ENCODE data around the gene CENPB.

Gene CENPB

DNA sequence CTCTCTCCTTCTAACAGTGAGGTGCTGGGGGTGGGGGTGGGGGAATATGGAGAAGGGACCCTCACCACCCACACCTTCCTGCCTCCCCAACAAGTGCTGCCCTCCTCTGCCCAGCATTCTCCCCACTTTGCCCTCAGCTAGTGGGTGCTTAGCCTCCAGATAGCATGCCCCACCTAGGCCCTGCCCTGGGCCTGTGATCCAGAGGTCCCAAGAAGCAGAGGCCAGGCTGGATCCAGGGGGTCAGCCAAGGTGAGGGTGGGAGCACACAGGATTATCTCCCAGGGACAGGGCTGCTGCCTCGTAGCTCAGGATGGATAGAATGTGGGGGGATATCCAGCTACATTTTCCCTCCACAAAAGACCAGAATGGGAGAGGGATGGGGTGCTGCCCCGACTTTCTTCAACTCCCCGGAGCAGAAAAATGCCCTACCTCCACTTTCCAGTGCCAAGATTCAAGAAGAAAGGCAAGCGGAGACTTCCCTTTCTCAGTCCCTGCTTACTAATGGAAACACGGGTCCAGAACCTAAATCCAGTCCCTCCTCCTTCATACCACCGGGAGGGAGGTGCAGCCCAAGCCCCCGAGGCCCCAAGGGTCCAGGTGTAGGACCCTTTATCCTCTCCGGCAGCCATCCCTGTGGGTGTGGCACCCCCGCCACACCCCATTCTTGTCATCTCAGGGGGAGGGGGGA lies 20.0 kb downstream of the CENPB start:
- no peak for DNase-seq

DNA sequence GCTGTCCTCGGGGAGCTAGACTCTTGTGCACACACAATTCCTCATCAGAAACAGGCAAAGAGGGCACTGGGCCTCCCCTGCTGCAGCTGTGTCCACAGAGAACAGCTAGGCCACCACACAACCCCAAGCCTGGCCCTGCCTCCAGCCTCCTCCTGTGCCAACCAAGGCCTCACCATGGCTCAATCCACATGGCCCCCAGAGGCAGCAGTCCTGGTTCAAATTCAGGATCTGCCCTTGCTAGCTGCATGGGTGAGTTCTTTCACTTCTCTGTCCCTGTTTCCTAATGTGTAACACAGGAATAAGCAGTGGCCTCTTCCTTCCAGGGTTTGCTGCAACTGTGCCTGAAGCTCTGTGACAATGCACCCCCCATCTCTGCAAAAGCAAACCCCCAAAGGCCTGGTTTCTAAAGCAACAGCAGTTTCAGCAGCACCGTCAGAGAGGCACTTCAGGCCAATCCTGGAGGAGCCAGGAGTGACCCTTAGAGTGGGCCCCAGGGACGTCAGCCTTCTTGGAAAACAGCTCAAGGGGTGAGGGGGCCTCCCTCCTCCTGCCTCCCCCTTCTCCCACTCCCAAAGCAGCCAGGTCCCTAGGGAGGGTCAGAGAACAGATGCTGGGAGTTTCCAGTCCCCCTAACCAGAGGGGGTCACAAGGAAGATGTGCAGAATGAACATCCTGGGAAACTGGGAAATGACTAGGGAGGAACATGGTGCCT lies 21.2 kb downstream of the CENPB start:
- DNase-seq, result no peak

DNA sequence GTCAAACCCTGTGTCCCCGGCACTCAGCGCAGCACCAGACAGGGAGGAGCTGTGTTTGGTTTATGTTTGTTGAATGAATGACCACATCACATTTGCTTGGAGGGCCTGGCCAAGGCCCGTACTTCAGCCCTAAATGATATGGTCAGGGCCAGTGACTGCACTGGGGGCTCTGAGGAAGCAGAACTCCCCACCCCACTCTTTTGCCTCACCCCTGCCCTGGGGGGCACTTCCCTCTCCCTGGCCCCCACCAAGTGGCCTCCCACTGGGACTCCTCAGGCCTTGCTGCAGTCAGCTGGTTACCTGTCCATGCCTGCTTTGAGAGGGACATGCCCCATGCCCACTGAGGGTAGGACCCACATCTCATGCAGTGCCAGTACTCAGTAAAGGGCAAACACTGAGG lies 21.9 kb downstream of the CENPB start:
- DNase-seq, result no peak

- DNase-seq, result no peak
Measured at GRCh38 chr20:3763671-3764601, 22.6 kb downstream of the CENPB start.

GRCh38 chr20:3760655-3761348 lies 25.7 kb downstream of the CENPB start:
- no peak for DNase-seq

DNA sequence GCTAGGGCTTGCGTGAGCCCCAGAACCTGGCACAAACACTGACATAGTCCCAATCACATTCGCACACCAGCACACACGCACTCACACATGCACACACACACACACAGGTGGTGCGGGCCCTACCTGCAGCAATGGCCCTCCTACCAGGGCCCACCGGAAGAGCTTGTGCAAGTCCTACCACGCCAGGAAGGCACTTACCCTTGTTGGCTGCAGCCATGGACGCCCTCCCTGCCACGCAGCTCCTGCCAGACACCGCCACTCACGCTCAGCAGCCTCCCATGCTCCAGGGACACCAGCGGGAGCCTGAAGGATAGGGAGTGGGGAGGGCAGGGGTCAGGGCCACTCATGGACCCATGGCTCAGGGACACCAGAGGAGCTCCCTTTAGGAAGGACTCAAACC lies 26.7 kb downstream of the CENPB start:
- DNase-seq, result no peak

GRCh38 chr20:3759316-3759823 lies 27.2 kb downstream of the CENPB start:
- no peak for DNase-seq

- DNase-seq, result no peak
Measured at GRCh38 chr20:3758566-3758965, 28.0 kb downstream of the CENPB start.

GRCh38 chr20:3757268-3757667 lies 29.3 kb downstream of the CENPB start:
- no peak for DNase-seq

- no peak for DNase-seq
Measured at GRCh38 chr20:3755814-3756480, 30.6 kb downstream of the CENPB start.

DNA sequence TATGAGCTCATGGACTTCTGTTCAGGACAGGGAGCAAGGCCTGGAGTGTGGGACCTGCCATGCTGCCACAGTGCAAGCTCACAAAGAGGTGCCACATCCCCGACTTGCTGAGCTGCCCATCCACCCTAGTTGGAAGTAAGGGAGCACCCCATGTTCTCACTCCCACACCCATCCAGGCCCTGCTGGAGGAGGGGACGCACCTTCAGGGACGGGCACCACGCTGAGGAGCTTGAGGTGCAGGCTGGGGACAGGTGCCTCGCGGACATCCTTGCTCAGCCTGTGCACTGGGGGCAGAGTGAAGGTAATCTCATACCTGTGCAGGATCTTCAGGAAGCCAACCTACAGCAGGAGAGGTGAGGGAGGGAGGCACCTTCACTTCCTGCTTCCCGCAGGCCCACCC lies 31.3 kb downstream of the CENPB start:
- no peak for DNase-seq

DNA sequence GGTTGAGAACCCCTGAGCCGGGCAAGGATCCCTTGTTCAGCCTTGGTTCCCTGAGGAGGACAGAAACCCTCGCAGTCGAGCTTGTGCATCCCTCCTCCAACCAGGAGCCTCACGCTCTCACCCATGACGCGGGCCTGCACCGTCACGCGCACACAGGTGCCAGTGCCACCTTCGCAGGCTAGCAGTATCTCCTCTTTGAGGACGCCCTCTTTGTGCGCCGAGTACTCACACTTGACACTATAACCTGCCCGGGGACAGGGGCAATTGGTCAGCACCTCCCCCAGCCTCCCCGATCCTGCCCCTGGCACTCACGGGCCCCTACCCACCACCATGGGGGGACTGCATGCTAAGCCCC lies 32.3 kb downstream of the CENPB start:
- DNase-seq, result no peak

DNA sequence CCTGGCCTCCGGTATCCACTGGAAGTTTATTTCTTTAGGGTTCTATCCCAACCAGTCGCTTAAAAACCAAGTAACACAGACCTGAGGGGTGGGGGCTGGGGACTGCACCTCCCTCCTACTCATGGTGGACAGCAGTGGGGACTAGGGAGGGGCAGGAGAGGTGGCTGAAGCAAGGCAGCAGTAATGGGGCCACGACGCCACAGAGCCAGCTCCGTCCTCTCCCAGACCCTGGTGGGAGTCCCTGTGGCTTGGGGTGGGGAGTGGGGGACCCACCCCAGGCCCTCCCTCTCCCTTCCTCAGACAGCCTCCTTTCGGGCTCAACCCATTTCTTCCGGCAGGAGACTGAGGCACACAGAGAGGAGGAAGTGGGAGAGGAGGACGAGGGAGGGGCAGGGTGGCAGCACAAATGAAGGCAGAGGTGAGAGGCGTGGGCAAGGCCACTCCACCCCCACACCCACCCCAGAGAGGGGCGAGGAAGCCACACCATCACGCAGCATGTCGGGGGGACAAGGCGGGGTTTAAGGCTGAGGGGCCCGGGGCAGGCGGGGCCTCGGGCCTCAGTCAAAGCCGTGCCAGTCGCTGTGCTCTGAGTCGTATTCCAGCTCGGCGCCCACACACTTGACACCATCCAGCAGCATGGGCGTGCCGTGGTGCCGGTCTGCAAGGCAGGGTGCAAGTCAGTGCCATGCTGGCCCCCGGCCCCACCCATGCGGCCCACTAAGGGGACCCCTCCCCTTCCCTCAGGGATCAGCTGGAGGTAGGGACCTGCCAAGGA lies 32.9 kb downstream of the CENPB start:
- DNase-seq, result no peak

GRCh38 chr20:3753098-3753497 lies 33.4 kb downstream of the CENPB start:
- peak; percentile 74 for DNase-seq

- no peak for DNase-seq
Measured at GRCh38 chr20:3752386-3752759, 34.2 kb downstream of the CENPB start.

- DNase-seq, result peak; percentile 71
Measured at GRCh38 chr20:3751675-3752385, 34.7 kb downstream of the CENPB start.

- DNase-seq, result no peak
Measured at GRCh38 chr20:3751305-3751674, 35.2 kb downstream of the CENPB start.

GRCh38 chr20:3749689-3750531 lies 36.6 kb downstream of the CENPB start:
- peak; percentile 33 for DNase-seq

GRCh38 chr20:3749087-3749688 lies 37.4 kb downstream of the CENPB start:
- no peak for DNase-seq
